Bronchial epithelial cell (primary cell): ENCODE results near the gene KIF25. TPM values are rescaled to one million over a fixed set of nuclear protein-coding genes. Genes with fewer than 3 reads are reported as not detected.

Source experiments
- DNase-seq: peaks from one replicate; pipeline ENCODE4 v3.0.0-alpha.2; 2010; ENCODE audit warnings: low read depth
- FAIRE-seq: peaks from 2 replicates; lab custom pipeline; 2011; peaks lifted over from hg19 to GRCh38; lab: Jason Lieb, UNC
- H3K27me3 ChIP-seq: 2 replicates; pipeline ENCODE4 v1.5.1; 2011; ENCODE audit warnings: low read length; ENCODE audit not compliant: control insufficient read depth, insufficient read depth
- H3K36me3 ChIP-seq: 2 replicates; pipeline ENCODE4 v1.5.1; 2011; ENCODE audit warnings: low read length; ENCODE audit not compliant: control insufficient read depth, insufficient read depth
- H3K4me3 ChIP-seq: 2 replicates; pipeline ENCODE4 v1.5.1; 2011; ENCODE audit warnings: mild to moderate bottlenecking, low read depth, low read length, control low read depth
- total RNA-seq: library from RNA; depleted of rRNA; stranded (reverse); fragments of >200 nt; gene quantifications from 2 replicates; pipeline ENCODE4 v1.2.1, GENCODE V29; 2014
- TF ChIP-seq, protein P1 (sequence below): IDR thresholded peaks from 2 replicates; pipeline ENCODE4 v1.5.1; 2011; ENCODE audit warnings: mild to moderate bottlenecking, moderate library complexity, low read length, control low read depth, inconsistent platforms; ENCODE audit not compliant: insufficient read depth, severe bottlenecking

KIF25 gene
- total RNA-seq, 1 donor from 2014 or later: not detected

DNA sequence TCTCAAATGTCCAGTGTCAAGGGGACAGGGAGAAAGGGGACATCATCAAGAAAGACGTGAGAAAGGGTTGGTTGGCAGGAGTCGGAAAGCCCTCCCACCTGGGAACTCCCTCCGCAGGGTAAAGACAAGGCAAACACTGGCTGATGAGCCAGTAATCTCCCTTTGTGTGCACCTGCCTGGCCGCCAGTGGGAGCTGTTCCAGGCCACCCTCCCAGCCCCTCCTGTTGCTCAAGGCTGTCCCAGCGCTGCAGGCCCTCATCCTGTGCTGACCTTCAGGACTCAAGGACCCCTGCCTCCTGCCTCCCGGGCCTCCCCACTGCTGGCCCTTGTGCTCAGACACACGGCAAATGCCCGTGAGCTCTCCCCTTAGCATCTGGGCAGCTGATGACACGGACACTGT, 74.1 kb downstream of the KIF25 start:
- Histone ChIP-seq H3K4me3 (no peak overlapping the region), H3K27me3 (no peaks in the 10 kb centered on the region), H3K36me3 (no peaks in the 10 kb centered on the region)
- DNase-seq: no peak
- TF ChIP-seq, protein P1, sequence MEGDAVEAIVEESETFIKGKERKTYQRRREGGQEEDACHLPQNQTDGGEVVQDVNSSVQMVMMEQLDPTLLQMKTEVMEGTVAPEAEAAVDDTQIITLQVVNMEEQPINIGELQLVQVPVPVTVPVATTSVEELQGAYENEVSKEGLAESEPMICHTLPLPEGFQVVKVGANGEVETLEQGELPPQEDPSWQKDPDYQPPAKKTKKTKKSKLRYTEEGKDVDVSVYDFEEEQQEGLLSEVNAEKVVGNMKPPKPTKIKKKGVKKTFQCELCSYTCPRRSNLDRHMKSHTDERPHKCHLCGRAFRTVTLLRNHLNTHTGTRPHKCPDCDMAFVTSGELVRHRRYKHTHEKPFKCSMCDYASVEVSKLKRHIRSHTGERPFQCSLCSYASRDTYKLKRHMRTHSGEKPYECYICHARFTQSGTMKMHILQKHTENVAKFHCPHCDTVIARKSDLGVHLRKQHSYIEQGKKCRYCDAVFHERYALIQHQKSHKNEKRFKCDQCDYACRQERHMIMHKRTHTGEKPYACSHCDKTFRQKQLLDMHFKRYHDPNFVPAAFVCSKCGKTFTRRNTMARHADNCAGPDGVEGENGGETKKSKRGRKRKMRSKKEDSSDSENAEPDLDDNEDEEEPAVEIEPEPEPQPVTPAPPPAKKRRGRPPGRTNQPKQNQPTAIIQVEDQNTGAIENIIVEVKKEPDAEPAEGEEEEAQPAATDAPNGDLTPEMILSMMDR: no peak
- no peak for FAIRE-seq

DNA sequence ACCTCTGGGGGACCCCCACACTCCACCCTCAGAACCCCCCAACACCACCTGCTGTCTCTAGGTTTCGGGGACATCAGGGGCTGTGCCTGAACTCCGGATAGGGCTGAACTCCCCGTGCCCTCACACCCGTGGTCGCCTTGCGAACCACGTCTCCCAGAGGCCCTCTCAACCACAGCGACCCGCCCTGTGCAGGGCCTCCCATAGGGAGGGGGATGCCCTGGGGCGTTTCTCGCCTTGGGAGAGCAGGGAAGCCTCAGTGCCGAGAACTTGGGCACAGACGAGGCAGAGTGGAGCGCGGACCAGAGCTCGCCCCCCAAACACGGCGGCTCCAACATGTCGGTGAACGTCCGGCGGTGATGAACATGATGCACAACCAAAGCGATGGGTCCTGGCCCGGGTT, 74.8 kb downstream of the KIF25 start:
- H3K4me3 ChIP-seq: no peak overlapping the region
- FAIRE-seq (no peak), DNase-seq (no peak)
- H3K27me3 ChIP-seq: no peaks in the 10 kb centered on the region
- H3K36me3 ChIP-seq: no peaks in the 10 kb centered on the region
- TF ChIP-seq, protein P1: no peak

DNA sequence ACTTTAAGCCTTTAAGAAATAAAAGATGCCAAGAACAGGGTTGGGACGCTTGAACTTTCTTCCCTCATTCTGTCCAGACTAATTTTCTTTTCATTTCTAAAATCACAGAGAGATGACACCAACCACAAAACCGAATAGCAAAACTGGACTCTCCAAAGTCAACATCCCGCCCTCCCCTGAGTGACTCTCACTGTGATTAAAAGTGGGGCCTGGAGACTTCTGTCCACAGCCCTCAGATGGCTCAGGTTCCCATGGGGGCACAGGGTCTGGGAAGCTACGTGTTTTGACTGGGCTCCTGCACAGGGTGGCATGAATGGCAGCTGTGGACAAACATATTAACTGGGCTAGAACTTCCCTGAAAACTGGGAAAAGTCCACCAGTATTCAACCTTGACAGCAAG, 75.3 kb downstream of the KIF25 start:
- TF ChIP-seq, protein P1: no peak
- Histone ChIP-seq H3K4me3 (no peak overlapping the region), H3K27me3 (no peaks in the 10 kb centered on the region), H3K36me3 (no peaks in the 10 kb centered on the region)
- FAIRE-seq: no peak
- DNase-seq: no peak

DNA sequence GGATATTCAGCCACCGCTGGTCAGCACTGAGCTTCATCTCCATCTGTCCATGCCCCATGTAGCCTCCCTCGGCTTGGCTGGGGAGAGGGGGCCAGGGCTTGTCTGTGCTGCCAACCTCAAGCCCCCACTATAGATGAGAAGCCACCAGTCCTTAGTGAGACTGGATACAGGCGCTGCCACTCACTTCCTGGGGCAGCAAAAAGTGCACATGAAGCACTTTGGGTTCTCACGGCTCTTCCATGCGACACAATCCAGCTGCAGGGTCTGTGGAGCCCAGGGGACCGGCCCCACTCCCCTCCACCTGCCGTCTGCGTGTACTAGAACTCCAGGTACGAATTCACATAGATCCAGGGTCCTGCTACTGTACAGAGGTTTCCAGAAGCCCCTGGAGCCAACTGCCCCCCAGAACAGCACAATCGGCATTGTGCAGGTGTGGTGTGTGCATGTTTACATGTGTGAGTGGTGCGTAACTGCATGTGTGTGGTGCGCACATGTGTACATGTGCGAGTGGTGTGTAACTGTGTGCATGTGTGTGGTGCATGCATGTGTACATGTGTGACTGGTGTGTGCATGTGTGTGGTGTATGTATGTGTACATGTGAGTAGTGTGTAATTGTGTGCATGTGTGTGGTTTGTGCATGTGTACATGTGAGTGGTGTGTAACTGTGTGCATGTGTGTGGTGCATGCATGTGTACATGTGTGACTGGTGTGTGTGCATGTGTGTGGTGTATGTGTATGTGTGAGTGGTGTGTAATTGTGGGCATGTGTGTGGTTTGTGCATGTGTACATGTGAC, 76.7 kb downstream of the KIF25 start:
- no peak for DNase-seq
- FAIRE-seq: no peak
- TF ChIP-seq, protein P1: no peak
- Histone ChIP-seq H3K4me3 (no peak overlapping the region), H3K36me3 (no peaks in the 10 kb centered on the region), H3K27me3 (no peaks in the 10 kb centered on the region)

DNA sequence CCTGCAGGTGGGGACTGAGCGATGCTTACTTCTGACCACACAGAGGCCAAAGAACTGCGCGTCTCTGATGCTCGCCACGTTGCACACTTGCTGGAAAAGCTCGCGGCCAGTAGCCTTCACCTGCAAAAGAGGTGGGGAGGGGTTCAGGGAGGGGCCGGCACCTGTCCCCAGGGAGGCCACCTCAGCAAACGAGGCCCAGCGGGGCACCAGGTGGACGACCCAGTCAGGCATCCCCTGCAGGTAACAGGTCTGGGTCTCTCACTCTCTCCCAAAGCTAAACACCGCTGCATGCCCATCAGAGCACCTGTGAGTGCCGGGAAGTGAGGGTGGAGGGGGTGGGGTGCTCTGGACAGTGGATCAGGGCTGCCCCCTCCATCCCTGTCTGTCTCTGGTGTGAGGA, 77.7 kb downstream of the KIF25 start:
- Histone ChIP-seq H3K4me3 (no peak overlapping the region), H3K27me3 (no peaks in the 10 kb centered on the region), H3K36me3 (no peaks in the 10 kb centered on the region)
- FAIRE-seq (no peak), DNase-seq (no peak)
- TF ChIP-seq, protein P1: no peak
